Measurements from ENCODE around the gene APOA4. TPM values are rescaled to one million over a fixed set of nuclear protein-coding genes. Genes with fewer than 3 reads are reported as not detected.
A peak's percentile ranks its signal among the peaks of the same experiment; 100 is the strongest.

Gene APOA4
- total RNA-seq, 1 experiment from 2014 or later: 3.3 TPM

- TF ChIP-seq, protein P1, sequence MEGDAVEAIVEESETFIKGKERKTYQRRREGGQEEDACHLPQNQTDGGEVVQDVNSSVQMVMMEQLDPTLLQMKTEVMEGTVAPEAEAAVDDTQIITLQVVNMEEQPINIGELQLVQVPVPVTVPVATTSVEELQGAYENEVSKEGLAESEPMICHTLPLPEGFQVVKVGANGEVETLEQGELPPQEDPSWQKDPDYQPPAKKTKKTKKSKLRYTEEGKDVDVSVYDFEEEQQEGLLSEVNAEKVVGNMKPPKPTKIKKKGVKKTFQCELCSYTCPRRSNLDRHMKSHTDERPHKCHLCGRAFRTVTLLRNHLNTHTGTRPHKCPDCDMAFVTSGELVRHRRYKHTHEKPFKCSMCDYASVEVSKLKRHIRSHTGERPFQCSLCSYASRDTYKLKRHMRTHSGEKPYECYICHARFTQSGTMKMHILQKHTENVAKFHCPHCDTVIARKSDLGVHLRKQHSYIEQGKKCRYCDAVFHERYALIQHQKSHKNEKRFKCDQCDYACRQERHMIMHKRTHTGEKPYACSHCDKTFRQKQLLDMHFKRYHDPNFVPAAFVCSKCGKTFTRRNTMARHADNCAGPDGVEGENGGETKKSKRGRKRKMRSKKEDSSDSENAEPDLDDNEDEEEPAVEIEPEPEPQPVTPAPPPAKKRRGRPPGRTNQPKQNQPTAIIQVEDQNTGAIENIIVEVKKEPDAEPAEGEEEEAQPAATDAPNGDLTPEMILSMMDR (IDR thresholded peaks at IDR 0.05; ENCODE audit: insufficient read depth in 1 of 2, low read depth in 1 of 2, low read length in 1 of 2, severe bottlenecking in 1 of 2, unreplicated experiment in 1 of 2): no peak
- CTCF ChIA-PET: interaction anchor here (0.5 to 0.8 kb wide), 2 partner anchors 11 to 15 kb away, joined by 4 read pairs; no protein-coding TSS in a partner anchor
These were observed 1.8 kb downstream of the APOA4 start for GRCh38 chr11:116821050-116821918.

GRCh38 chr11:116819049-116819448, 4.1 kb downstream of the APOA4 start:
- Mint-ChIP-seq H3K4me3 (ENCODE audit: unreplicated experiment) (no peak overlapping the region), H3K27me3 (ENCODE audit: insufficient read depth, unreplicated experiment) (no peaks in the 10 kb centered on the region), H3K4me1 (ENCODE audit: low read depth, unreplicated experiment) (peaks cover 32% of the 10 kb centered on the region), H3K27ac (ENCODE audit: unreplicated experiment) (no peak overlapping the region), H3K36me3 (ENCODE audit: insufficient read depth, unreplicated experiment) (peaks cover 6% of the 10 kb centered on the region), H3K9me3 (ENCODE audit: unreplicated experiment) (no peaks in the 10 kb centered on the region)
- CTCF ChIA-PET: interaction anchor here (0.8 kb wide), 1 partner anchor 86 kb away, joined by 3 read pairs; no protein-coding TSS in a partner anchor
- Histone ChIP-seq H3K27me3 (replicated peaks; ENCODE audit: control insufficient read depth, insufficient read depth, low read length) (no peaks in the 10 kb centered on the region), H3K36me3 (ENCODE audit: control insufficient read depth, insufficient read depth, low read length) (no peaks in the 10 kb centered on the region), H3K4me1 (peaks cover 36% of the 10 kb centered on the region), H3K9me3 (no peaks in the 10 kb centered on the region), H3K4me3 (ENCODE audit: low read depth, low read length) (no peak overlapping the region)
- BruUV-seq (replicated peaks): no TSS peak
- intact Hi-C loops (cut with micrococcal nuclease; ENCODE audit: unreplicated experiment): no loop called here
- POLR2A ChIA-PET: no interaction called here
- TF ChIP-seq, protein P1 (IDR thresholded peaks at IDR 0.05; ENCODE audit: insufficient read depth in 1 of 2, low read depth in 1 of 2, low read length in 1 of 2, severe bottlenecking in 1 of 2, unreplicated experiment in 1 of 2): no peak
- DNase-seq: no peak

More at GRCh38 chr11:116821050-116821918, 1.8 kb downstream of the APOA4 start:
- no TSS peak for BruUV-seq (replicated peaks)
- peaks cover 36% of the 10 kb centered on the region for H3K4me1 ChIP-seq
- H3K36me3 ChIP-seq (ENCODE audit: control insufficient read depth, insufficient read depth, low read length): no peaks in the 10 kb centered on the region
- Mint-ChIP-seq H3K36me3 (ENCODE audit: insufficient read depth, unreplicated experiment) (no peaks in the 10 kb centered on the region), H3K4me1 (ENCODE audit: low read depth, unreplicated experiment) (peaks cover 25% of the 10 kb centered on the region), H3K27me3 (ENCODE audit: insufficient read depth, unreplicated experiment) (no peaks in the 10 kb centered on the region), H3K27ac (ENCODE audit: unreplicated experiment) (no peak overlapping the region), H3K9me3 (ENCODE audit: unreplicated experiment) (no peaks in the 10 kb centered on the region), H3K4me3 (ENCODE audit: unreplicated experiment) (no peak overlapping the region)
- no peak for DNase-seq
- intact Hi-C loops (cut with micrococcal nuclease; ENCODE audit: unreplicated experiment): no loop called here
- H3K27me3 ChIP-seq (replicated peaks; ENCODE audit: control insufficient read depth, insufficient read depth, low read length): no peaks in the 10 kb centered on the region
- no peak overlapping the region for H3K4me3 ChIP-seq (ENCODE audit: low read depth, low read length)
- POLR2A ChIA-PET: interaction anchor here (0.8 to 1.3 kb wide), 2 partner anchors 8 to 357 kb away, joined by 3 read pairs; partner anchors contain the start of genes APOC3 and SIDT2
- H3K9me3 ChIP-seq: no peaks in the 10 kb centered on the region

DNA sequence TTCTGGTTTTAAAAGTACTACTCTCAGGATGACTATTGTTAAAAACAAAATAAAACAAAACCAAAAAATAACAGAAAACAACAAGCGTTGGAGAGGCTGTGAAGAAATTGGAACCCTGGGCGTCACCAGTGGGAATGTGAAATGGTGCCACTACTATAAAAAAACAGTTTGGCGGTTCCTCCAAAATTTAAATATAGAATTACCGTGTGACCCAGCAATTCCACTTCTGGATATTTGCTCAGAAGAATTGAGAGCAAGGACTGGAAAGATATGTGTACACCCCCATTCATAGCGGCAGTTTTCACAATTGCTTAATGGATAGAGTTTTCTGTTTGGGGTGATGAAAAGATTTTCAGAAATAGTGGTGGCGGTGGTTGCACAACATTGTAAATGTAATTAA, 8.6 kb downstream of the APOA4 start:
- Mint-ChIP-seq H3K4me3 (ENCODE audit: unreplicated experiment) (no peak overlapping the region), H3K27me3 (ENCODE audit: insufficient read depth, unreplicated experiment) (no peaks in the 10 kb centered on the region), H3K27ac (ENCODE audit: unreplicated experiment) (peak overlapping the region; percentile 71), H3K36me3 (ENCODE audit: insufficient read depth, unreplicated experiment) (peaks cover 6% of the 10 kb centered on the region), H3K9me3 (ENCODE audit: unreplicated experiment) (peaks cover 12% of the 10 kb centered on the region), H3K4me1 (ENCODE audit: low read depth, unreplicated experiment) (peaks cover 47% of the 10 kb centered on the region)
- ChIA-PET POLR2A (no interaction called here), CTCF (interaction anchor here (1.5 kb wide), 1 partner anchor 12 kb away, joined by 7 read pairs; no protein-coding TSS in a partner anchor)
- Histone ChIP-seq H3K4me1 (peaks cover 54% of the 10 kb centered on the region), H3K9me3 (no peaks in the 10 kb centered on the region; the same call in 1 of the 2 replicates), H3K36me3 (ENCODE audit: control insufficient read depth, insufficient read depth, low read length) (no peaks in the 10 kb centered on the region), H3K4me3 (ENCODE audit: low read depth, low read length) (no peak overlapping the region), H3K27me3 (replicated peaks; ENCODE audit: control insufficient read depth, insufficient read depth, low read length) (no peaks in the 10 kb centered on the region)
- DNase-seq: no peak
- TF ChIP-seq, protein P1 (IDR thresholded peaks at IDR 0.05; ENCODE audit: insufficient read depth in 1 of 2, low read depth in 1 of 2, low read length in 1 of 2, severe bottlenecking in 1 of 2, unreplicated experiment in 1 of 2): no peak
- intact Hi-C loops (cut with micrococcal nuclease; ENCODE audit: unreplicated experiment): no loop called here
- BruUV-seq (replicated peaks): no TSS peak

Data from Caco-2 (cell line).